Measurements from ENCODE around the gene HIVEP1.
"Not testable (repeated sequence)": the region's sequence is repeated elsewhere in the genome, so short reads cannot be mapped to it uniquely, and the experiment has no call there.

The HIVEP1 gene

DNA sequence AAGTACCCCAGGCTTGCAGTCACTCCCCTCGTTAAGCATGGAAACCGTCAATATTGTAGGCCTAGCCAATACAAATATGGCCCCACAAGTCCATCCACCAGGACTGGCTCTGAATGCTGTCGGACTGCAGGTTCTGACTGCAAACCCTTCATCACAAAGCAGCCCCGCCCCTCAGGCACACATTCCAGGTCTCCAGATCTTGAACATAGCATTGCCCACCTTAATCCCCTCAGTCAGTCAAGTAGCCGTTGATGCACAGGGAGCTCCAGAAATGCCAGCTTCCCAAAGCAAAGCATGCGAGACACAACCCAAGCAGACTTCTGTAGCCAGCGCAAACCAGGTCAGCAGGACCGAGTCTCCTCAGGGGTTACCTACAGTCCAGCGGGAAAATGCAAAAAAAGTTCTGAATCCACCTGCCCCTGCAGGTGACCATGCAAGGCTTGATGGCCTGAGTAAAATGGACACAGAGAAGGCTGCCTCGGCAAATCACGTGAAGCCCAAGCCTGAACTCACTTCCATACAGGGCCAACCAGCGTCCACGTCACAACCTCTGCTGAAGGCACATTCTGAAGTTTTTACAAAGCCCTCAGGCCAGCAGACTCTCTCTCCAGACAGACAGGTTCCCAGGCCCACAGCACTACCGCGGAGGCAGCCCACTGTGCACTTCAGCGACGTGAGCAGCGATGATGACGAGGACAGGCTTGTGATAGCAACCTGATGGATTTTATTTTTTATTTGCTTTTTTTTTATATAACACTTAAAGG is 151.8 kb downstream of the HIVEP1 start:
- no peak for DNase-seq

DNA sequence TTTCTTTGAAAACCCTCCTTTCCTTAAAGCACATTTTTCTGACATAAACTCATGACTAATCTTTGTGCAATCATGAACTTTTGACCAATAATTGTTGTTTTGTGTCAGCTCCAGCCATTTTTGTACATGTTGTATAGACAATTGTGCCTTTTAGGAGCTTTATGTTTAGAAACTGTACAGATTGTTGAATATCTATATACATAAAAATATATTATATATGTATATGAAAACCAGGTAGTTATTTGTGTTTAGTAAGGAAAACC is 152.3 kb downstream of the HIVEP1 start:
- DNase-seq, result no peak

DNA sequence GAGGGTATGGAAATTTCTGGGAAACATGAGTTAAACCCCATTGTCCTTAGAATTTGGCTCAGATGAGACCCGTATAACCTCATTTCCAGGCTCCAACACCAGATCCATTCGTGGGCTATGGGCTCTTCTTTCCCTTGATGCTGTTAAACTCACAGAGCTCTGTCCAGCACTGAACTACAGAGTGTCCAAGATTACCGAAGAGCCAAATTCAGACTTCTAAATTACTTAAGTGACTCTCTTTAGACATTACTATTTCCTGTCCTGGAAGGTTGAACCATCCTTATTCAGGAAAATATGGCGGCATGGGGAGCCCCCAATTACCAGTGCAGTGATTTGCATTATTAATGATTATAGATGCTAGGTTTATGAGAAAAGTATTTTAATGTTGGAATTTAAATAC is 153.2 kb downstream of the HIVEP1 start:
- DNase-seq, result no peak

DNA sequence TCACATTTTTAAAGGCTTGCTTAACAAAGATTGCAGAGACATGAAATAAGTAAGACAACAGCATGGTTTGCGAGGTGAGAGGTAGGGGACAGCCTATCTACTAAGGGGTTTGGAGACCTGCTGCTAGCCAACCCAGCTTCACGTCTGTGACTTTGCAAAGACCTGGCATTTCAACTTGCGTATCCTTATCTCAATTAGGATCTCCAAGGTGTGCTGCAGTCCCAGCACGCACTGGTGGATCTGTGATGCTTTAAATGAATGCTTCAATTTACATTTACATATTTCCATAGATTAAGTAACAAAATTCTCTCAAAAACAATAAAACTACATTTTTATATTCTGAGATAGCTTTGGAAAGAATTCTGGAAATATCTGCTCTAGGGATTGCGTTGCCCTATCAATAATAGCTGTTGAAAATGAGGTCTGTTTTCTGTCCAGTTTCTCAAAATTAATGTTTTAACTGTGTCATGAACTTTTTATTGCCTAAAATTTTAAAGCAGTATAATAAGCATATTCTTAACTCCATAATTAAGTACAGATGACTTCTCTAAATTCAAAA is 153.7 kb downstream of the HIVEP1 start:
- no peak for DNase-seq

DNA sequence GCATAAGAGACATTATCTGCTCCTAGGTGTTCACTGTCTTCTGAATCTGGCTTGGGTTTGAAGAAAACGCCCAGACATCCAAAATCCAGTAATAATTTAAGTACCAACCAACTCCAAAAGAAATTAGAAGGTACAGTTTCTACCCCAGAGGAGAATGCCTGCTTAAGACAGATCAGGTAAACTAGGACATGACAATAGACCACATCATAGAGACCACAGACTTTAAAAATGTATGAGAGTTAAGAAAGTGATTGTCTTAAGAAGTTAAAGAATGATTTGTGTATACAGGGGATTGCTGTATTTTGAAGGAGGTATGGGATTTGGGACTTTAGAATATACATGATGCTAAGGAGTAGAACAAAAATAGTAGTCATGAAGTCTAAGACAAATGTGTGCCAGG is 157.3 kb downstream of the HIVEP1 start:
- DNase-seq, result no peak

DNA sequence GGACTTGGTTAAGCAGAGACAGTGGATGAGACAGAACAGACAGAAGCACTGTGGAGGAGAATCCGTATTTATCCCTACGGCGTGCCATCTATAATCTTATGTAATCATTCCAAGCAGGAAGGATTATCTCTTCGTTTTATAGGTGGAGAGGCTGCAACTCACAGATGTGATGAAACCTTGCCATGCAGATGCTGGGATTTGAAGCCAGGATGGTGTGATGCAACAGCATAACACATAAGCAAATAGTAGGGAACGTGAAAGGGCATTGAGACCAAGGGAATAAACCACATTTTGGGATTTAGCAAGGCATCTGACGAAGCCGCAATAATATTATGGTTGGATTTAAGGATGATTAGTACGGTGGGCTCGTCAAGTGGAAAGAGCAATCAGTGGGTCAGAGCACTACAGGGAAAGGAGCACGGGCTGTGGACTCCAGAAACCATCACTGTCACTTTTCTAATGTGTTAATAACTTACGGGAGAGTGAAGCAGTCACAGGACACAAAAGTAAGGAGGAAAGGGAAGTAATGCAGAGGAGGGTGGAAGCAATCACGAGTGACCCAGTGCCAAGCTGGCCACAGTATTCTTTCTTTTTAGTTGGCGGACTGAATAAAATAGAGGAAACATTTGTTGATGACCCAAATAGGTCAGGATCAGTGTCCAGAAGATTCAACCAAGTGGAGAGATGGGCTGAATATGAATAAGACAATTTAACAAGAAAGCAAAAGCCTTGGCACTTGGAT is 158.4 kb downstream of the HIVEP1 start:
- DNase-seq, result no peak

DNA sequence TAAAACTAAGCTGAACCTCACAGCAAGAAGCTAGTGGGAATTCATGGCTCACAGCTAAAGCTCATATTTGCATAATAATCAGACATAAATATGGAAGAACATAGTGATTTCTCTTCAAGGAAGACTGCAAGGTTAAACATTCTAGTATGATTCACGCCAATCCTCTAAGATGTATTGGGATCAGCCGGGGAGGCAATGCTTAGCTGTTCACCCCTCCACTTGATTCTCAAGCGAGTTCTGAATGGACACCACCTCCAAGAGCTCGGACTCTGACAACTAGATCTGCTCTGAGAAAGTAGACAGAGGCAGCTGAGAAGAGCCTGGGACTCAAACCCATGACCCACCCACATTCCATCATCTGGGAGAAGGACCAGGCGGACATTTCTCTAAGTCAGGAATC is 159.6 kb downstream of the HIVEP1 start:
- DNase-seq, result no peak

DNA sequence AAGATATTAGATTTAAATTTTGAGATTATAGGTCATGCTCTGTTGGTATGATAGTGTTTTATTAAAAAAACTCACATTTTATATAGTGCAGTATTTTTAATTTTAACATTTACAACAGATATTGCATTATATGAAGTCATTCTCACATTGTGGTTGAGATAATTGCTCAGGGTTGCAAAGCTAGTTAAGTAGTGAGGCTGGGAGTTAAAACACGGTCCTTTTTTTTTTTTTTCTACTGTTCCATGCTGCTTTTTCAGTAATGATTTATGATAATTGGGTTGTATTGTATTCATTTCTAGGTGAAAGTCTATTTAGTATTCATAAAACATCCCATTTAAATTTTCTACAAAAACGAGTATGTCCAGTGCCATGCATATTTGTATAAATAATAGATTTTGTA is 160.5 kb downstream of the HIVEP1 start:
- no peak for DNase-seq

DNA sequence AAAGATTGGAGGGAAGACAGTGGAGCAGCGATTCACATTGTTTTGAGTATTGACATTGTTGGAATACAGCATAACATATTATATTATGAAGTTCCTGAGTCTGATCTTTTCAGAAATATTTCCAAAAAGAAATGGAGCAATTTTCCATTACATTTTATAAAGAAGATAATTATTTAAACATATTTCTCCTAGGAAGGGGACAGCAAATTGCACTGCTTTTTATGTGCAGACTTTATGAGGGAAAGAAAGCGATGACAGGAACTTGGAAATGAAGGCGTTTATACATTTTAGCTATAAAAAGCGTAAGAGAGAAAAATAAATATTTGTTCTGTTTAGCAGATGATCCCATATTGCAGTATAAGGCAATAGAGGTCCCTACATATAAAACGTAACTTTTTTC is 161.1 kb downstream of the HIVEP1 start:
- no peak for DNase-seq

DNA sequence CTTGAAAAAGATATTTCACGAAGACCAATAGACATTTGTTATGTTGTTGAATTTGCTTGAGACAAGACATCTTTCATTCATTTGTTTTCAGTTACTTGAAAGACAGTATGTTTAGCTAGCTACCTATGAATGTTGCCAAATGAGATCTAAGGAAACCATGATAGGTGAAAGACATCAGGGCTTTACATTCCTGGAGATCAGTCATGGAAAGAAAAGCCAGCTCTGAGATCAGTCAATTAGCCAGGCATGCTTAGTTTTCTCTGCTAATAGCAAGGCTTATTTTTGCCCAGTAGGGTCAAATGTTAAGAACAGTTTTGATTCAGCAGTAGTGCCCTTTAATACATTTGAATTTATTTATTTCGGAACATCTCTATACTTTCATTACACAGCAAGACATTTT is 161.5 kb downstream of the HIVEP1 start:
- no peak for DNase-seq

DNA sequence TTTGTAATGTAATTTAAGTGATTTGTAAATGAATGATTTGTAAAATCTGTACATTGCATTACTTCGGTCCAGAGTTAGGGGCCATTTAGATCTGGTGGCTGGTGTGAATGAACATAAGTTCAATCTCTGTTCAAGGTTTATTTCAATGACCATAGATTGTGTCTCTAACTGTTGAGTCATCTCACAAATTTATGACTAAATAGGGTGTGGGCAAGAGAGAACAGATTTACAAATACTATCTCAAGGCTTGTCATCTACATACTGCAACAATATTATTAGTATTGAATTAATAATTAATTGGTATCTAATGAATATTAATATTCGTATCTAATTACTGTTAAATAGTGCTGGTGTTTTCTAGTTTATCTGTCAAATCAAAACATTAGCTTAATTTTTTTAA is 162.8 kb downstream of the HIVEP1 start:
- no peak for DNase-seq

DNA sequence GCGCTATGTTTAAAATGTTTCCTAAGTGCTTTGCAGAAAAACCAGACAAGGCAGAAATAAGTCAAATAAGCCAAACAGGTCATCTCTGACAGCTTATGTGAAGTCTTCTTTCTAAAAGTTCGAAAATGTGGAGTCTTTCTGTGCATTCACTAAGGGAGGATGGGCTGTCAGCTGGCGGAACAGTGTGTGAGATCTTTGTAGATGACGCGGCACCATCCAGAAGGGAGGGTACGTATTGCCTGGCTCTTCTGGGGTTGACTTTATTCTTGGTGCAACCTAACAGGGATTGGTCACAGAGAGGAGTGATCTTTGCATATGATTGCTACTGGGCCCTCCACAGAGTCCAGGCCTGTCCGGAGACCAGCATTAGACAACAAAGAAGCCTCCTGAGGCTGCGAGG is 163.5 kb downstream of the HIVEP1 start:
- DNase-seq, result no peak

DNA sequence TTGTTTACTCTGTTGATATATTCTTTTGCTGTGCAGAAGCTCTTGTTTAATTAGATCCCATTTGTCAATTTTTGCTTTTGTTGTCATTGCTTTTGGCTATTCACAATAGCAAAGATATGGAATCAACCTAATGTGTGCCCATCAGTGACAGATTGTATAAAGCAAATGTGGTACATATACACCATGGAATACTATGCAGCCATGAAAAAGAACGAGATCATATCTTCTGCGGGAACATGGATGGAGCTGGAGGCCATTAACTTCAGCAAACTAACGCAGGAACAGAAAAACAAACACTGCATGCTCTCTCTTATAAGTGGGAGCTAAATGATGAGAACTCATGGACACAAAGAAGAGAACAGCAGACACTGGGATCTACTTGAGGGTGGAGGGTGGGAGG is 164.7 kb downstream of the HIVEP1 start:
- not testable (repeated sequence) for DNase-seq

DNA sequence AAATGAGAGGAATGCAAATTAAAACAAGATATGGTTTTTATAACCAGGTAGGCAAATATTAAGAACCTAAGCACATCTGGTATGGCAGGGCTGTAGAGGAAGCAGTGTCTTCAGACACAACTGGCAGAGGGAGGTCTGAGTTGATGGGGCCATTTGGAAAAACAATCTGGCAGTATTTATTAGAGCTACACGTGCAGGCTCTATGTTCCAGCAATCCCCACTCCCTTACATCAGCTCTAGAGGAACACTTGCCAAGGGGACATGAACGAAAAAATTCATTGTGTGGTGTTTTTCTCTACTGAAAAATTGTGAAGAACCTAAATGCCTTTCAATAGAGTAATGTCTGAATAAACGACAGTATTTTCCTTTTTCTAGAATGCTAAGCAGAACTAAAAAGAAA is 166.4 kb downstream of the HIVEP1 start:
- no peak for DNase-seq

DNA sequence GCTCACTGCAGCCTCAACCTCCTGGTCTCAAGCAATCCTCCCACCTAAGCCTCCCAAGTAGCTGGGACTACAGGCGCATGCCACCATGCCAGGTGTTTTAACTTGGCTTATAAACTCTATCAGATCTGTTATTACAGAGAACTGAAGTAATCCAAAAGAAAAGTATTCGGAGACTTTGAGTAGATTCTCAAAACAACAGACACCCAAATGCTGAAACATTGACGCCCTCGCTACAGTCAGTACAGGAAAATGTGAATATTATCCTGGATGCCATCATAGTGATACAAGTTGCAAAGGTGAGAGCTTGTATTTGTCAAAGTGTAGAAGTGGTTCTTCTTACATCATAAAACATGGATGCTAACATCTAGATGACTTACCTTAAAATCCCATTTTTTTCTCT is 169.4 kb downstream of the HIVEP1 start:
- DNase-seq, result no peak

DNA sequence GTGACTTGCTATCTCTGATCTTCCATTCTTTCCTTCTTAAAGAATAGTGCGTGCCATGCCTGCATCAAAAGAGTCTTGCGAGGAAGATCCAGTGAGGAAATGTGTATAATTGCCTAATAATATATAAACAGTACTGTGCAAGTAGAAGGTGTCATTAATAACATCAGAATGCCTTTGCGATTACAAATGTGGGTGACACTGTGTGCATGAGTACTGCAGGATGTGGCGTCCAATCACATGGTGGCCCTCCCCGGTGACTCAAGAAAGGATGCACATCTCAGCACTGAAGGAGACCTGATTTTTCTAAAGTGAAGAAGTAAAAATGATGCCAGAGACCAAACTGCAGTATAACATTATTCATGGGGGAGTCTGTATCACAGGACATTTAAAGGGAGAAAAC is 170.6 kb downstream of the HIVEP1 start:
- DNase-seq, result no peak

DNA sequence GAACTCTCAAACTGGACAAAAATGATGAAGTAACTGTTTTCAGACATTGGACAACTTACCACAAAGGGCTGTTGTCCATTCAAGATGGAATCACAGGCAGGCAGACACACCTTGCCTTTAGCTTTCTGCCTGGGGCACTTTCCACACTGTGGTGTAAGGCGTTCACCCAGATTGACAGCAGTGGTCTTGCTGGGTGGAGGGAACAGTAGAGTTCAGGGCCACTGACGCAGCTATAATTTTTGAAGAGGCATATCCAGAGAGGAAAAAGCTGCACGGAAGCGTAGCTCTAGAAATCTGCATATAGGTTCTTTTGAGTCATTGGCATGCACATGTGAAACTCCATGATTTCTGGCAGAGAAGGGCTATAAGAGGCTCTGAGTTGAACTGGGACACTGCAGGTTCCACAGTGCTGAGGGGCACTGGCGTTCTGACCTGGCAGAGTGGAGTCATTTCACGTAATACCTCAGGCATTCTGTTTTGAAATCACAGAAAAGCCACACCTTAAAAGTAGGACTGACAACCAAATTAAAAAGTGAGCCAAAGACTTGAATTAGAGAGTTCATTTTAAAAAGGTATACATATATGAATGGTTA is 173.1 kb downstream of the HIVEP1 start:
- no peak for DNase-seq

DNA sequence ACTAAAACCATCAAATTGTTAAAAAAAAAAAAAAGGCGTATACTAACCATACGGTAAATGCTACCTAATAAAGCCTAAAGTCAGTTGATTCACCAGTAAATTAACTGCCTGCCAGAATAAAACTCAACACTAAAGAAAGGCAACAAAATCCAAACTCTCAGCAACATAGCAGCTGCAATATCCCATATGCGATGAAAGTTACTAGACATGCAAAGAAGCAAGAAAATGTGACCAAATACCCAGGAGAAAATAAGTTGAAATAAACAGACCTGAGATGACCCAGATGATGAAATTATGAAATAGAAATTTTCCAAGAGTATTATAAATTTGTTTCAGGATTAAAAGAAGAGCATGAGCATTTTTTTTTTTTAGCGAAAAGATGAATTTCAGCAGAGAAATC is 174.4 kb downstream of the HIVEP1 start:
- no peak for DNase-seq

DNA sequence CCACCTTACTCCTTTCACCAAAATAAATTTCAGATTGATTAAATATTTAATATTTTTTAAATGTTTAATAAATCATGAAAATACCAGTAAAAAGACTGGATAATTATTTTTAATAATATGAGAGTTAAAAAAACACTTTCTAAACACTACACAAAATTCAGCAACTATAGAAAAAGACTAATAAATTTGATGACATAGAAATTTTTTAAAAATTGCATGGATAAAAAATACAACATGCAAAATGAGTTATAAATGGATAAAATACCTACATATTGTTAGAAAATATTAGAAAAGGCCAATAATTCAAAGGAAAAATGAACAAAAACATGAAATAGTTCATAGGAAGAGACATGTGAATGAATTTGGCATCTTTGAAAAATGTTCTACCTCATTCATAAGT is 177.0 kb downstream of the HIVEP1 start:
- DNase-seq, result no peak

DNA sequence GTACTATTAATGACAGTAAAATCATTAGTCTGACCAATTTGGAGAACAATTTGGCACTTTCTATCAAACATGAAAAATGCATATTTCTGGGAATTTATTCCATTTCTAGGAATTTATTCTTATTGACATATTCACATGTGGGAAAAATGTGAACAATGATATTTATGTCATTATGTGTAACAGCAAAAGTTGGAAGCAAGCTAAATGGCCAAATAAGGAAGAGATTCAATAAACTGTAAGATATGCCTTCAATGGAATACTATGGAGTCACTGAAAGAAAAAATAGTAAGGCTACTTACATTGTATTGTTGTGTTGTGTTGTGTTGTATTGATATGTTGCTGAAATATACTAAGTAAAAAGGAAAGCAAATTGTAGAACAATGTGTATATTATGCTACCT is 177.5 kb downstream of the HIVEP1 start:
- no peak for DNase-seq

DNA sequence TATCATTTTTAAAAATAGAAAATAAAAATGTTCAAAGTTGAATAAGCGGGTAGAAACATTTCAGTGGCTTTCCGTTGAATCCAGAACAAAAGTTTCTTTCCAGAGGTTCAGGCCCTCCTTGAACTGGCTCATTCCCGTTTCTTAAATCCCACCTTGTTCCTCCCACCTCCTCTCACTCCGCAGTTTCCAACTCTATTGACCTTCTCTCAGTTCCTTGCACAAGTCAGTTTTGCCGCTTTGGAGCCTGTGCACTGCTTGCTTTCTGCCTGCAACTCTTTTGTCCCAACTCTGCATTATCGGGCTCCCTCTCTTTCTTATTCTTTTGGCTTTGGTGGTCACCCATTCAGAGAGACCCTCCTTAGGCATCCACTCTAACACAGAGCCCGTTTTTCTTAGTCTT is 178.1 kb downstream of the HIVEP1 start:
- no peak for DNase-seq

DNA sequence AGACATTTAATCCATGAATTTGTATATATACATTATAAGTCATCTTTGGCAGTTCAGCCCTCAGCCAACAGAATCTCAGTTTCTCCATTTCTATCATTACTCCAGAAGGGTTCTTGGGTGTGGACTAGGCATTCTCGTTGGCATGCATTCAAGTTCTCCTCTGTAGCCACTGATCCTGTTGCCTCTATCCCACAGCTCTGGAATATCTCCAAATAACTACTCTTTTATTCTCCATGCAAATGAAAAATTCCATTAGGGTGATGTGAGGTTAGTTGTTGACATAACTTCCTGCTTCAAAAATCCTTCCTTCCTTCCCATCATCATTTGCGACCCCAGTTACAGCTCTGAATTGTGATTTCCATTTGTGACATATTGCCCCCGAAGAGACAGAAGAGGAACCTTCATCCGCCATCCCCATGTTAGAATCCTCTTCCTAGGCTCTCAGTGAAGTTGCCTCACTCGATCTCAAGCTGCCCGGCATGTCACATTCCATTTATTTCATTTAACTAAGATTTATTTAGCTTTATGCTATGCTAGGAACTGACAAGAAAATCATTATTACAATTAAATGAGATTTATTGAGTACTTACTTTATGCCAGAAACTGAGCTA is 184.3 kb downstream of the HIVEP1 start:
- DNase-seq, result no peak

DNA sequence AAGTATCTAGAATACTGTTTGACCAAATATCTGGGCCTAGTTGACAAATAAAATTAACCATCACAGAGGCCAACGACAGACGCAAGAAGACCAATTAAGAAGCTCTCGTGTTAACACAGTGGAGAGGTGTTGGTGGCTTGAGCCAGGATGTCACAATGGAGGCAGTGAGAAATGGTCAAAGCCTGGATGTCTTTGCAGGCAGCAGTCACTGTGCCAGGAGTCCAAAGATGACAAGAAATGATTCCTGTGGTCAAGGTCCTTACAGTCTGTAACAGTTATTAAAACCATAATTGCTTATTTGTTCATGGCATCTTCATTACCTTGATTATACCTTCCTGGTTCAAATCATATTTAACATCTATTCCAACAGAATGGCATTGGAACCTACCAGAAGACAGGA is 186.7 kb downstream of the HIVEP1 start:
- no peak for DNase-seq
